HCT116 (cell line): ENCODE results near the gene LYRM1.
"Not testable (repeated sequence)": the region's sequence is repeated elsewhere in the genome, so short reads cannot be mapped to it uniquely, and the experiment has no call there.

Experiments used
- CTCF ChIP-seq, 3 experiments: fragments of 200-600 bp in 1 of 3; sonication (generic) in 1 of 3; IDR thresholded peaks in 2 of 3; conservative IDR thresholded peaks in 1 of 3; 2 replicates each; pipeline ENCODE4 v1.5.1; 2012 to 2017; ENCODE audit warnings: low read depth in 2 of 3, low read length in 2 of 3, antibody characterized with exemption in 1 of 3, borderline replicate concordance in 1 of 3, control low read depth in 1 of 3, mild to moderate bottlenecking in 1 of 3, mixed read lengths in 1 of 3, mixed run types in 1 of 3, moderate library complexity in 1 of 3; ENCODE audit not compliant: insufficient read depth in 1 of 3
- POLR2A ChIP-seq: IDR thresholded peaks from 2 replicates; pipeline ENCODE4 v1.7.0; 2011; ENCODE audit warnings: borderline replicate concordance; ENCODE audit not compliant: insufficient read depth, insufficient read length; ENCODE audit errors: extremely low read depth

GRCh38 chr16:20973201-20973600, 72.6 kb downstream of the LYRM1 start:
- TF ChIP-seq CTCF (IDR thresholded peaks at IDR 0.05 in 2 of 3, conservative IDR thresholded peaks at IDR 0.05 in 1 of 3; ENCODE audit: borderline replicate concordance in 1 of 3, insufficient read depth in 1 of 3, low read depth in 2 of 3, low read length in 2 of 3); POLR2A: not testable (repeated sequence)
